NCI-H2227 treated with DMSO at 0.1 percent for 48 hours (cell line): ENCODE data around the gene ZNG1F.
"Not testable (repeated sequence)": the region's sequence is repeated elsewhere in the genome, so short reads cannot be mapped to it uniquely, and the experiment has no call there.

Experiments used
- DNase-seq: peaks from one replicate; lab custom pipeline; 2025; lab: John Stamatoyannopoulos, UW

The ZNG1F gene

GRCh38 chr9:41189217-41189616, at the start of gene ZNG1F:
ZNG1F (minus strand) TSS chr9:41189317; CDS start chr9:41189258, 59 bp downstream.
- not testable (repeated sequence) for DNase-seq

- DNase-seq: not testable (repeated sequence)
Measured at GRCh38 chr9:41237110-41237749, 48.1 kb upstream of the ZNG1F start.

- DNase-seq: not testable (repeated sequence)
Measured at GRCh38 chr9:41236486-41237109, 47.5 kb upstream of the ZNG1F start.

- not testable (repeated sequence) for DNase-seq
Measured at GRCh38 chr9:41234811-41235805, 46.0 kb upstream of the ZNG1F start.

- DNase-seq: not testable (repeated sequence)
Measured at GRCh38 chr9:41234221-41234620, 45.1 kb upstream of the ZNG1F start.

GRCh38 chr9:41232326-41232725, 43.2 kb upstream of the ZNG1F start:
- DNase-seq: not testable (repeated sequence)

- not testable (repeated sequence) for DNase-seq
Measured at GRCh38 chr9:41230418-41230817, 41.3 kb upstream of the ZNG1F start.

- DNase-seq: no peak
Measured at GRCh38 chr9:41229408-41230401, 40.6 kb upstream of the ZNG1F start.

GRCh38 chr9:41219831-41220230, 30.7 kb upstream of the ZNG1F start:
- DNase-seq: not testable (repeated sequence)

GRCh38 chr9:41188439-41188838, 678 bp downstream of the ZNG1F start:
- not testable (repeated sequence) for DNase-seq

- DNase-seq: not testable (repeated sequence)
Measured at GRCh38 chr9:41174994-41175393, 14.1 kb downstream of the ZNG1F start.

- not testable (repeated sequence) for DNase-seq
Measured at GRCh38 chr9:41150116-41150515, 39.0 kb downstream of the ZNG1F start.

- DNase-seq: not testable (repeated sequence)
Measured at GRCh38 chr9:41141878-41142277, 47.2 kb downstream of the ZNG1F start.

GRCh38 chr9:41128581-41128980, 60.5 kb downstream of the ZNG1F start, which contains the start of gene FOXD4L6:
FOXD4L6 (minus strand) TSS chr9:41128681; CDS start chr9:41128383, 298 bp downstream.
- DNase-seq: not testable (repeated sequence)

GRCh38 chr9:41126746-41127446, 62.2 kb downstream of the ZNG1F start:
- not testable (repeated sequence) for DNase-seq

- not testable (repeated sequence) for DNase-seq
Measured at GRCh38 chr9:41125936-41126335, 63.2 kb downstream of the ZNG1F start.

- not testable (repeated sequence) for DNase-seq
Measured at GRCh38 chr9:41125109-41125658, 63.9 kb downstream of the ZNG1F start.

- not testable (repeated sequence) for DNase-seq
Measured at GRCh38 chr9:41124250-41125108, 64.6 kb downstream of the ZNG1F start.

- not testable (repeated sequence) for DNase-seq
Measured at GRCh38 chr9:41123812-41124211, 65.3 kb downstream of the ZNG1F start.
